ENCODE measurements around the gene PIK3AP1.
"Not testable (repeated sequence)": the region's sequence is repeated elsewhere in the genome, so short reads cannot be mapped to it uniquely, and the experiment has no call there.

The PIK3AP1 gene

DNA sequence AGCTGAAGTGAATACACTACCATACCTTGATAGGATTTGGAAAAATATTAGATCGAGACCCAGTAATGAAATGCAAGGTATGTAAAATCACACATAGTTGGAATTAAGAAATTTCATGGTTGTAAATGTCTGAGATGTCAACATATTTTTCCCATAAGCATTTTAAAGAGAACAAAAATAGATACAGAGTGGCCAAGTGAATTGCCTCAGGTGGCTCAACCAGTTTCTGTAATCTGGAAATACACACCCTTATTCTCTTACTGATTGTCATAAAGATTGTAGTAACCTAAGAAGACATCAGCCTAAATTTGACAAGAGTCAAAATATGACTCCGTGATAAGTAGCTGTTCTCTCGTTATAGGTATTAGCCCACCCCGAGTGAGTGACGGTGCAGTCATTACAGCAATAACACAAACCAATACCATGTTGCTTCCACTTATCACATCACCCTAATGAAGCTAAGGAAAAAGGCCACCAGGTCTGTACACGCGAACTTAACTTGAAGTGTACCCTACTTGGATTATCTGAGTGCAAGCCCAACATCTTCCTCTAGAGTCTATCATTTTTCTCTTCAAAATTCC is 23.4 kb downstream of the PIK3AP1 start:
- no peak for DNase-seq (ENCODE audit: low read depth in 2 of 2)

DNA sequence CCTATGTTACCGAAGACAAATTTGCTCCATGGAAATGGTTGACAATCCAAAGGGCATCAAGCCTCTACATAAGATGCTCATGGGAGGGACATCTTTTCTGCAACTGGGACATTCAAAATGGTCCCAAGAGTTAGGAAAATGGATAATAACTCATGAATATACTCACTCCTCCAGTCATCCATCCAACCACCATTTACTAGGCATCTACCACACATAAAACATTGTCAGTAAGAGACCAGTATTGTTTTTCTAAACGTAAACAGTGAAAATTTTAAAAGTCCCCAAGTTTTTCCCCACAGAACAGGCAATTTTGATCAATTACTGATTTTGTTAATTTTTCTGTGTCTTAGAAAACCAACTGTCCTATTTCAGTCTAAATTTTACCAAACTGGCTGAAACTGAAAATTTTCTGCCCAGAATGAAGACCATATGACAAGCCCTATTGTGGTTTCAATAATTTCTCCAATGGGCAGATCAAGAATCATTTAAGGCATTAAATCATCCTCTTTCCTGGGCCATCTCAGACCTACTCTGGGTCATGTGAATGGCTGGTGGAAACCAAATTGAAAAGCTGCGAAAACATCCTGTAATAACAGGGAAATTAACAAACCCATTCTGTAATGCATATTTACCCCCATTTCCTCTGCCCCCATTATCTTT is 24.2 kb downstream of the PIK3AP1 start:
- no peak for DNase-seq (ENCODE audit: low read depth in 2 of 2)

DNA sequence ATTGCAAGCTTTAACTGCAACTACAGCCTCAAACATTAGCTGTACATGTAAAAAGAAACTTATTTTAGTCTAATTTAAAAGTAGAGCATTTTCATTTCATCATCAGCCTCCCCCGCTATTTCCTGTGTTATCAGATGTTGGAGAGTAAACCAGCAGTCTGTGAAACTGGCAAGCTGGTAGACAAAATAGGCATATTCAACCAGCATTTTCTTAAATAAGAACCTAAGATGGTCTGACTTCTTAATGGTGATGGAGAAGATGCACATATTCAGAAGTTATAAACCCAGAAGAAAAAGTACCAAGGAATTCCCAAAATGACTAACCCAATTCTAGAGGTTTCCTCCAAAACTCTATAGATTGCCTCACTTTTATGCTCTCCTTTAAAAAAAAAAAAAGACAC is 24.9 kb downstream of the PIK3AP1 start:
- no peak for DNase-seq (ENCODE audit: low read depth in 2 of 2)

DNA sequence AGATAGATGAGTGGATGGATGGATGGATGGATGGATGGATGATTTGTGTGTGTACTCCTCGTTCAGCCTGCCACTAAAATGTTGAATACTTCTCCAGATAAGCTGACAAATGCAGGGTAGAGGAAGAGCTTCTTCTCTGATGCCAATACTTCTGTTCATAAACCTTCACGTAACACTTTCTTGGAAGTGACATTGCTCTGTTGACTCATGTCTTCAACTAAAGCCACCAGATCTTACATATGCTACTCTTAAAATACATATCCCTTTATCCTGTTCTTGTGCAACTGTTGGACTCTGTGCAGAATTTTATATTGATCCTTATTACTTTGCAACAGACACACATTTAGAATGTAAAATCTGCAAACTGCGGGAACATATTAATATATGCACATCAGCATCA is 26.9 kb downstream of the PIK3AP1 start:
- DNase-seq (ENCODE audit: low read depth in 2 of 2) = no peak

DNA sequence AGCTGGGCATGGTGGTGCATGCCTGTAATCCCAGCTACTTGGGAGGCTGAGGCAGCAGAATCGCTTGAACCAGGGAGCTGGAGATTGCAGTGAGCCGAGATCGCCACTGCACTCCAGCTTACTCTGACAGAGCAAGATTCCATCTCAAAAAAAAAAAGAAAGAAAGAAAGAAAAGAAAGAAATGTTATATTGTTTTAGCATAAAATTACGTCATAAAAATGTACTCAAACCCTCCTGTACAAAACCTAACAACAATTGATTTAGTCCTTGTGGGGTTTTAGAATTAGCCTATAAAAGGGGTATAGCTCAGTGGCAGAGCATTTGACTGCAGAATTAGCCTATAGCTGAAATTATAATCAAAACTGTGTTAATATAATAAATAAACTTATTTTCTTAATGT is 27.9 kb downstream of the PIK3AP1 start:
- DNase-seq (ENCODE audit: low read depth in 2 of 2) = no peak

DNA sequence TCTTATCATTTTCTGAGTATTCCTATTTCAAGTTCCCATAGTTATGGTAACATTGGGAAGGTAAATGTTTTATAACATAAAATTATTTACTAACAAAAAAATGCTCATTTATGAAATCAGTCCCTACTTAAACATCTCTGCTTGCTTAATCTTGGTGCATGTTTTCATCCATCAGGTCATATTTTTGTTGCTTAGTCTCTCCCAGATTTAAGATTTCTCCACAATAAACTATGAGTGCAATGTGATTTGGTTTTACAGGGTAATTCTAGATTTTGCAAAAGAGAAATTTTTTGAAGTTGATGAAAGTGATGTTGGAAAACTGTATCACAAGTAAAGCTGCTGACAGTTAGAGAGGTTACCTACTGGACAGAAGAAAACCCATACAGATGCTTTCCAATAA is 28.6 kb downstream of the PIK3AP1 start:
- DNase-seq (ENCODE audit: low read depth in 2 of 2) = no peak

DNA sequence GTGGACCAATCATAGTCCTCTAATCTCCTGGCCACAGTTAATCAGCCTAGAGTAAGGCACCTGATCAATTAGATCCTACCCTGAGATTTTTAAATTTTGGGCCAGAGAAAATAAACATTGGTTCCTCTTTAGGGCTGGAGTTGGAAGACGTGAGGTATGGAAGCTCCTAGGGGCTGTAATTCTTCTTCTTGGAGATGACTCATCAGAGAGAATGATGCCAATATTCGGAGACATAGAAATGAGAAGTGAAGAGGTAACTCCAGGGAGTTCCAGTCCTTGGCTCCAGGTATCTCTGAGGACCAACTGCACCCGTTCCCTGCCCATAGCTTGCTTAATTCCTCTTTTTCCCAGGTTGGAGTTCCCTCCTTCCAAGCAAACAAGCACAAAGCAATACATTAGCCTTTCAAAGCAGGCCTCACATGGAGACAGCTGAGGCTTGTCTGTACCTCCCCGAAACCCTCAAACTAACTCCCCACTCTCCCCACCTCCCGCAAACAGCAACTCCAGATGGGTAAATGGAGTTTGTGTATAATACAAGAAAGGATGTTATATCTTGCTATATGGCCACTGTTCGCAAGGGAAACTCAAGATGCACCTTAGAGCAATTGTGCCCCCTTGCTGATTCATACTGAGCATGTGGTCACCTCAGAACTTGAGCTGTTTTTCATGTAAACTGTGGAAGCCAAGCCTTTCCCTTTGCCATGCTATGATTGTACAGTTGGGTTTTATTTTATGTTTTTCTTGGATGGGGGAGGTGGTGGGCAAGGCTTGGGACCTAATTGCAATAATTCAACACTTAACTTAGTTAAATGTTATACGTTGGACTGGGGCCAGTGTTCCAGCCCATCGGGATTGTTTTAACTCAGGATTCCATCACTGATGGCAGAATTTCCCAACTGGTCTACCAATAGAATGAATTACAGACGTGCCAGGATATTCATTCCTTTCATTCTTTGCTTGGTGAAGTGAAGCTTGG is 29.3 kb downstream of the PIK3AP1 start:
- DNase-seq (ENCODE audit: low read depth in 2 of 2) = no peak

DNA sequence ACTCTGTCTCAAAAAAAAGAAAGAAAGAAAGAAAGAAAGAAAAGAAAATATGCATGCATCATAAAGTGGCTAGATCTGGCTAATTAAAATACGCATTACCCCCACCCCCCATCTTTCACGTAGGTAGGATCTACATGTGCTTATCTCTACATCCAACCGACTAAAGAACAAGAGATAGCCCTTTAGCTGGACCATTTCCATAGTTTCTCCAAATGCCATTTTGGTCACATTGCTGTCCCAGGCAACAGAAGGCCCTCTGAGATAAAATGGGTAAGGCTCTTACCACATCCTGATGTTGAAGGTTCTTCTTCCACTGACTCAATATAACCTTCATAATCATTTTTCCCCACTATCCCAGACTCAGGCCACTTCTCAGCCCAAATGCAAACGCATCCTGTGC is 31.5 kb downstream of the PIK3AP1 start:
- DNase-seq (ENCODE audit: low read depth in 2 of 2) = no peak

DNA sequence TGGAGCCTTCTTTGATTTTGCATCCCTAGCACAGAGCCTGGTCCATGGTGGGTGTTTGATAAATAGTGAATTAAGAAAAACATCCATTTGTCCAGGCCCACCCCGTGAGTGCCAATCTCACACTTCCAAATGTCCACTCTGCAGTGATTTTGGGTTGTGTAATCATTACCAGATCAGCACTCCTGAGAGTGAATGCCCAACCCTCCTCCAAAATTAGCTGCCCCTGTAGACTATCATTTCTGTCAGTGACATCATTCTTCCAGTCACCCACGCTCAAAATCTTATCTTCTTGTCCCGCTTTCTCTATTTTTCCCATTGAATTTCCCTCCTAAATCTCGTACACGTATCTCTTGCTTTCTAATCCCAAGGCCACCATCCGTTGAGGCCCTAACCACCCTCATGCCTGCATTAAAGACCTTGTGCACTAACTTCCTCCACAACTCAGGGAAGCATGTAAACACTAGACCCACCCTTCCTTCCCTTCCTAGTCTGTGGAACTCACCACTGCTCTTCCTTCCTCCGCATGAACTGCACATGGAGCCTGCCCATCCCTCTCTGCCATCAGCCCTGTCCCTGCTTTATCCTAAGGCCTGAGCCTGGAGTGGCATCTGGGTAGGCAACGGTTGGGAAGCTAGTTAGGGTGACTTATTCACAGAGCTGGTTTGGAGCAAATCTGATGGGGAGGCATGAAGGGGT is 32.8 kb downstream of the PIK3AP1 start:
- no peak for DNase-seq (ENCODE audit: low read depth in 2 of 2)

DNA sequence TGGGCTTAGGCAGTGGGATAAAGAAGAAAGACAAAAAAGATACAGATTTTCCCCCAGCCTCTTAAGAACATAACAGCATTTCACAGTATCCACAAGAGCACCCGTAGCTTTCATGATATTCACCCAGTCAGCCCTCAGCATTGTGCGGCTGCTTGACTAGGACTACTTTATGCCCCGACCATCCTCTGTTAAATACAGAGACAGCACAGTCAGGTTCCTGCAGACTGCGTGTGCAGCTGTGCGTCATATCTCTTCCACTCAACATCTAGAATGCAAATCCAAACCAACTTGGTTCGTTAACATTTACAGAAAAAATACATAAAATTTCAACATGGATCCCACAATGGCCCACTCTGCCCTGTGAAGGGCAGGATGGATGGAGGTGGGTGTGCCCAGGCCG is 33.8 kb downstream of the PIK3AP1 start:
- DNase-seq (ENCODE audit: low read depth in 2 of 2) = no peak

DNA sequence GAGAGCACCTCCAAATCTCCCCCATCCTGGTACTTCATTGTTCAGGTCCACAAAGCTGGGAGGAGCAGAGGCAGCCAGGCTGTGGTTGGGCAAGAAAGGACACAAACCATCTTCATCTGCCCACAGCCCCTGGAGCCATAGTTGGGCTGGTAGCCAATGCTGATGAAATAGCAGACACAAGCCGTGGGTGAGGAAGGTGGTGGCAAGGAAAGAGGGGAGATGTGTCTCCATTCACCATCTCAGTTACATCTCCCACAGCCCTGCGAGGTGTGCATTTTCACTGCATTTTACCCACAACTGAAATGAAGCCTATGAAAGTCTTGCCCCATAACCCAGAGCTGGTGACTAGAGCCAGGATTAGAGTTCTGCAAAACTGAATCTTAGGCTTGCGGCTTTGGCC is 35.0 kb downstream of the PIK3AP1 start:
- no peak for DNase-seq (ENCODE audit: low read depth in 2 of 2)

DNA sequence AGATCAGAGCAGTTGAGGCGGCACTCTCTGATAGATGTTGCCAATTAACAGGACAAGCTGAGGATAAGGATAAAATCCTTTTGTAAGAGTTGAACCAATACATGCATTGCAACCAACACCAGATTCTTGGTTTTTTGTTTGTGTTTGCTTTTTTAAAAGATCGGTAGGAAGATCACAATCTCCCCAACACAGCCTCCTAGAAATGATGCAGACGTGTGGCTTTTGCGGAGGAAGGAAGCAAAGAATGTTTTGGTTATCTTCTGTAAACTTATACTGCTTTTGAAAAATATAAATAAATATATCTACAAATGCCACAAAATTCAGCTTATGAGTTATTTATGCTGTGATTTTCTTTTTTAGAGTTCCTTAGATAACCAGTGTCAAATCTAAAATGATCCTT is 35.5 kb downstream of the PIK3AP1 start:
- no peak for DNase-seq (ENCODE audit: low read depth in 2 of 2)

DNA sequence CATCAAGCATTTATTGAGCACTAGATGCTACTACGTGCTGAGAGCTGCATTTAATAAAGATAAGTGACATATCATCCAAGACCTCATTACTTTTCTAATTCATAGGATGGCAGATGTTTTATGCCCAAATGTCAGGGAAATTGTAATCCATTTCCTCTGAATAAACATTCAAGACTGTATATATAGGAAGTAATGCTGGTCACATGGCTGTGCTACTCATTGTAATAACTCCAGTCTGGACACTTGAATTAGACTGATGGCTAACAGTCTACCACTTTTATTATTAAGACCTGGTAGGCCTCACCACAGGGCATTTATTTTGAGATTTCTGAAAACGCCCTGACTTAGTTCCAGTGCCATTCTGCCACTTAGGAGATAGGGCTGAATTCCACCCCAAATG is 36.6 kb downstream of the PIK3AP1 start:
- no peak for DNase-seq (ENCODE audit: low read depth in 2 of 2)

DNA sequence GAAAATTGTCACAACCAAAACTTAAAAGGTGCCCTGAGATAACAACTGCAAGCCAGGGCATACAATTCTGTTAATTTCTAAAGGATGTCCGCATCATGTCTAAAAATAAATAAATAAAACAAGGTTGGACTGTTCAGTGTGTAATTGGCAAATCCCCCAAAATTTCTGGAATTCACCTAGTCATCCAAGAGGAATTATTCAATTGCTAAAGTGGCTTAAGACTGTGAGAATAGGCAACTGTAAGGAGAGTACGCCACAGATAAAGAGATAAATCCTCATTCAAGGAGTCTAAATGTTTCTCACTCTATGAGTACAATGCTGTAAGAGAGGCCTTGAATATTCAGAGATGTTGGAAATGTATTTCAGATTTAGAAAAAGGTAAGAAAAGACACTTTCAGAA is 37.2 kb downstream of the PIK3AP1 start:
- no peak for DNase-seq (ENCODE audit: low read depth in 2 of 2)

DNA sequence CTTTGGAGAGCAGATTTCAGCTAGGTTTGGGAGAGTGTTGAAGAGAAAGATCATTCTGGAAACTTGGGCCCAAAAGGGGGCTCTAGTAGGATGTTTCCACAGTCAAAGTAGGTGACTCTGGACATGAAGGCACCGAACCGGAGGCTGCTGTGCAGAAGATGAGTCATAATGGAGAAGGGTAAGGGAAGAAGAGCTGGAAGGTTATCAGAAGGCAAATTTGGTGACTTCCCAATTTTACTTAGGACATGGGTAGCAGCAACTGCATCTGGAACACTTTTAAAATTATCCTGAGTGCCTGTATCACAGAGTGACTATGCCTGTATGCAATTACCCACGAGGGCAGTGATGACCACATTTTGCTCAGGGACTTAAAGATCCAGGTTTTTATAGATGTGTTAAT is 38.8 kb downstream of the PIK3AP1 start:
- no peak for DNase-seq (ENCODE audit: low read depth in 2 of 2)

DNA sequence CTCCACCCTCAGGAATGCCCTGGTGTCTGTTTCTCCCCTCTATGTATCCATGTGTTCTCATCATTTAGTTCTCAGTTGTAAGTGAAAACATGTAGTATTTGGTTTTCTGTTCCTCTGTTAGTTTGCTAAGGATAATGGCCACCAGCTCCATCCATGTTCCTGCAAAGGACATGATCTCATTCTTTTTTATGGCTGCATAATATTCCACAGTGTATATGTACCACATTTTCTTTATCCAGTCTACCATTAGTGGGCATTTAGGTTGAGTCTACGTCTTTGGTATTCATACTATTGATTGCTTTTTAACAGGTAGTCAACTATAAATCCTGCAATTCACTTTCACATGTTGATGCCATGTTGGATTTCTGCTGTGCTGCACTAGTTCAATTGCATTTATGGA is 39.9 kb downstream of the PIK3AP1 start:
- DNase-seq (ENCODE audit: low read depth in 2 of 2) = not testable (repeated sequence)

DNA sequence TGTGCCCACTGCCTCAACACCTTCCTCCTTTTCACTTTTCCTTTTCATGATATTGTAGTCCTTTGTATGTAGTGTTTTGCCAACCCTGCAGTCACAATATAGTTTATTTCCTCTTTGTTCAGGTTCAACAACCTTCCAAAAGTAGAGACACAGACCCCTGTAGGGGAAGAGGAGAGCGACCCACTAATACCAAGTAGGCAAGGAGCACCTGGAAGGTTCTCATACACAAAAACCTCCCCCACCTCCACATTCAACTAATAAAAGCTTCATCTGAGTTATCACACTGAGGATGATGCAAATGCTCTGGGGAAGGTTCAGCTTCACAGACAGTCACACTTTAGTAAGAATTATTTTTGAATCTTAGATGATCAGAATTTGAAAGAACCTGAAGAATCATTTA is 41.6 kb downstream of the PIK3AP1 start:
- DNase-seq (ENCODE audit: low read depth in 2 of 2) = no peak

DNA sequence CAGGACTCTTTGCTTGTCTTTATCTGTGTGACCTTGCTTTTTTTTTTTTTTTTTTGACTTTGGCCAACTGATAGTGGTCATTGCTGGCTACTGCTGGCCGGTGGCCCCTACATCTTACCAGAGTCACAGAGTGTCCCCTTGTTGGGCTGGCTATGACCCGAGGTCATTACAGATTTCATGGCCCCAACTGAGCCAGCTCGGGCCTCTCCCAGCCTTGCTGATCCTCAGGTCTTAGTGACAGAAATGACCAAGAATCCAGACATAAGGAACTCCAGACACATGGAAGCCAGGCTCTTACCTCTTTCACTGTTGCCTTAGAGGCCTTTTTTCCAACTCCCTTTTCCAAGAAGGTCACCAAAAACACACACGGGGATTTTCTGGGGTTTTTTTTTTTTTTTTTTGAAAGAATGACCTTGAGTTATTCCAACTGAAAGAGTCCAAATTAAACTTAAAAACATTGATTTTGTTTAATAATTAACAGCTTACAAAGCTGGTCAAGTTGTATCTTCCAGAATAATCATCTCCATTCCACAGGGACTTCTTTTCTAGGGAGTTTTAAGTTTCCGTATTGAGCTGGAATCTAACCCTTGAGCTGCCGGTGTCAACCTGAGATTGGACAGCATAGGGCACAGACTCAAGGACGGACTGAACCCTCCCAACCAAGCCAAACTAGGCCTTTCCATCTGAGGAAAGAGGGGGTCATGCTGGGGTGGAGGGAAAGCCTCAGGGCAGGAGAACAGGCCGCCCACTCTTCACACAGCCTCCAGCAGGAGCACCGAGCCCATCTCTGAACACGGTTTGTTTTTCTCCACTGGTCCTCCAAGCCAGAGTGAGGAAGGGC is 43.8 kb downstream of the PIK3AP1 start:
- no peak for DNase-seq (ENCODE audit: low read depth in 2 of 2)

DNA sequence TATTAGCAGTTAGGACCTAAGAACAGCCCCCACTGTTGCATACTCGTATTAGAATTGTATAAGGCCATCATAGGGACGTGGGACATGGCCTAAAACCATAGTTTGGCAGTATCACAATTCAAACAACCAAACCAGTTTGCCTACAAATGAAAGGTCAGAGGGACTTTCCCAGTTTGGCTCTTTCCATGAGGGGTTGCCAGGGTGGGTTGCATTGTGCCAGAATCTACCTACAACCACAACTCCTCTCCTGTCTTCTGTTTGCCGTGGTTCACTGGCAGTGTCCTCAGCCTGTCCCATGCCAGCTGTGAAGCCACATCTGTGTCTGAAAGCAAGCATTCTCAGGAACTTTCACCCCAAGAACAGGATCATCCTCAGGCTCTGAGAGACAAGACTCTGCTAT is 44.5 kb downstream of the PIK3AP1 start:
- no peak for DNase-seq (ENCODE audit: low read depth in 2 of 2)

DNA sequence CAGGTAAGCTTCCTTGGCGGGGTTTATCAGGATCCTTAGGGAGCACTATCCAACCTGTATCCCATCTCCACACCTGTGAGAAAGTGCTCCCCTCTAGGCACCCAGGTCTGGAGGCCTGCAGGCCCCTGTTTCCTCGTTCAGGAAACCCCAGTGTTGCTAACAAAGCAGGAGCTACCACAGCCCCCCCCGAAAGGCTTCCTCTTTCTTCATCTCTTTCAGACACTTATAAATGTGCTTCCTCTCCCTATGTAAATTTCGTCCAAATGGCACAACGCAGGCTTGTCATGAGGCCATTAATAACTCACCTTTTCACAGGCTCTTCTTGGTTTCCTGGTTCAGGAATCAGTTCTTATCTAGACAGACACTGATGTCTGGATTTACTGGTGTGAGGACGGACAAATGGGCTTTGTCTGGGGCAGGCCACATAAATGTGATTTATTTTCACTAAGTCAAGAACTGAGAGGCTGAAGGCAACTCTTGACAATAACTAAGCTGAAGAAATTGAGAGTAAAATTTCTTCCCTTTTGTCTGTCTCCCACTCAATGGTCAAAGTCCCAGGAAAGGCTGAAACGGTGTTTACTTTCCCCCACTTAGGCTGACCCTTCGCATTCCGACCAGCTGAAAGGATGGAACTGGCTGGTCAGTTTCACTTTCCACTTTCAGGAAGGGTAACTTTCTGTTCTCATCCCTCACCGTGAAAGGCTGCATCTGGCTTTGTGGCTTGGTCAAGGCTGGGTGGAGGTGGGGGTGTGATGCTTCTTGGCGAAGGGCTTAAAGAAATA is 46.8 kb downstream of the PIK3AP1 start:
- no peak for DNase-seq (ENCODE audit: low read depth in 2 of 2)

All from stimulated activated CD8-positive, alpha-beta memory T cell treated with anti-CD3 and anti-CD28 coated beads, Interleukin-2, amount 100 ng/mL, for 48 hours (primary cell).